H1 (cell line): ENCODE data around the gene FBLN2. TPM values are rescaled to one million over a fixed set of nuclear protein-coding genes. Genes with fewer than 3 reads are reported as not detected.

Experiments used
- CEBPB ChIP-seq: IDR thresholded peaks from 2 replicates; pipeline ENCODE4 v1.6.1; 2012; ENCODE audit warnings: low read depth, low read length
- EGR1 ChIP-seq: IDR thresholded peaks from 2 replicates; pipeline ENCODE4 v1.6.1; 2011; ENCODE audit warnings: low read depth, low read length, borderline replicate concordance
- HDAC2 ChIP-seq, 2 experiments: fragments of 300-600 bp in 1 of 2; sonication (generic) in 1 of 2; IDR thresholded peaks; 2 replicates each; pipeline ENCODE4 v1.6.1; 2011 to 2012; ENCODE audit warnings: low read depth in 2 of 2, low read length in 2 of 2, mild to moderate bottlenecking in 2 of 2, moderate library complexity in 2 of 2, borderline replicate concordance in 1 of 2, inconsistent platforms in 1 of 2
- HDAC6 ChIP-seq: IDR thresholded peaks from one replicate; pipeline ENCODE4 v1.7.1; 2012; ENCODE audit warnings: low read depth, mild to moderate bottlenecking, inconsistent platforms, low read length, moderate library complexity
- JUND ChIP-seq: IDR thresholded peaks from 2 replicates; pipeline ENCODE4 v1.6.1; 2011; ENCODE audit warnings: mild to moderate bottlenecking, improper control_type of control experiment, low read length
- MAX ChIP-seq: IDR thresholded peaks from 2 replicates; pipeline ENCODE4 v1.6.1; 2012; ENCODE audit warnings: inconsistent platforms
- POU5F1 ChIP-seq: IDR thresholded peaks from 2 replicates; pipeline ENCODE4 v1.6.1; 2011; ENCODE audit warnings: low read depth, mild to moderate bottlenecking, low read length, moderate library complexity
- TAF7 ChIP-seq: optimal IDR thresholded peaks from 2 replicates; pipeline ENCODE3; 2011; ENCODE audit warnings: low read depth, mild to moderate bottlenecking, inconsistent platforms, low read length, moderate library complexity, borderline replicate concordance
- polyA plus RNA-seq, 7 experiments: library from polyadenylated mRNA; depleted of rRNA in 3 of 7; stranded (reverse) in 5 of 7; unstranded in 2 of 7; fragments of >200 nt in 5 of 7; fragments of 200-250 nt in 2 of 7; gene quantifications; 1 replicate in 5 of 7; 2 replicates in 1 of 7; 4 replicates in 1 of 7; pipeline versions ENCODE4 v1.2.1 to v1.2.3, GENCODE V29; 2011 to 2013; ENCODE audit warnings: missing spikeins in 2 of 7, mixed read lengths in 2 of 7
- total RNA-seq: library from RNA; stranded (reverse); fragmentation: NEBNext Ultra II Directional; extraction: Animal tissue kit (Norgen Biotek cat#: 25700); gene quantifications from 2 replicates; pipeline ENCODE4 v1.2.1, GENCODE V29; 2021
- TF ChIP-seq, protein P1 (sequence below): fragments of 300-600 bp; sonication (generic); IDR thresholded peaks from 2 replicates; pipeline ENCODE4 v1.7.1; 2012; ENCODE audit warnings: low read length, moderate library complexity, mild to moderate bottlenecking, inconsistent platforms; ENCODE audit not compliant: insufficient replicate concordance

FBLN2 gene
- total and polyA plus RNA-seq, 2 of the 8 experiments (the other 6 are each of a cell fraction or from before 2014, with no cell fraction given): 17.4 to 24.2 TPM

DNA sequence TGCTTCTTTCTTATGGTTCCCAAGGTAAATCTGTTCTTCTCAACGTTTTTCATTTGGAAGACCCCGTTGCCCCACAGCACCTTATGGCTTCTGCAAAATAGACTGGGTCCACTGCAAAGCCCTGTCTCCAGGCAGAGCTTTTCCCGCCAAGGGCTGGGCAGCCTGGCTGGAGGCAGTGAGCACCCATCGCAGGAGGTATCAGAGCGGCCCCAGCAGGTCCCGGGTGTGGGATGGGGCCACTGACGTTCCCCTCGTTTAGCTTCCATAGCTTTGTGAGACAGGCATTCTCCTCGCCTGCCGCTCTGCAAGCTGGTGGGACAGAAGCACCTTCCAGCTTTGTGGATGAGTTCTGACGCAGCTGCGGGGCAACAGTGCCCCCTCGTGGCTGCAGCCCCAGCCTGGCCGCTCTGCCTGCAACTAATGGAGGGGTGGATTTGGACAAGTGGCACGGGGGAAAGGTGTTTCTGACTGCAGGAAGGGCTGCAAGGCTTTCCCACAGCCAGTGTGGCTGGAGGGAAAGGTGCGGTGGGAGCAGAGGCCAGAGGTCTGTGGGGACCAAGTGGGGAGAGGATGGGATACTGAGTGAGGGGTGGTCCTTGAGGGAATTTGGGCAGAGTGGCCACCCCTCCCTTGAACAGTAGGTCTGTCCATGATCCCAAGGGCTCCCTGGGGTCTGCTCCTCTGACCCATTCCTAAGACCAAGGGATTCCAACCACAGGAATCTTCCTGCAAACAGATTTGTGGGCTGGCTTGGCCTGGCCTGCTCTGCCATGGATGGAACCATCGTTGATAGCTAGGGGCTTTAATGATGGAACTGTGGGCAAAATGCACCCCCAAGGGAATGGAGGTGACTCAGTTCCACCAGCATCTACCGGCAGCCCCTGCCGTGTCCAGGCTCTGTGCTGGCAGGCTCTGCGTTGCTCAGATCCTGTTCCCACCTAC is 99.4 kb downstream of the FBLN2 start (continued):
- TF ChIP-seq, protein P1, sequence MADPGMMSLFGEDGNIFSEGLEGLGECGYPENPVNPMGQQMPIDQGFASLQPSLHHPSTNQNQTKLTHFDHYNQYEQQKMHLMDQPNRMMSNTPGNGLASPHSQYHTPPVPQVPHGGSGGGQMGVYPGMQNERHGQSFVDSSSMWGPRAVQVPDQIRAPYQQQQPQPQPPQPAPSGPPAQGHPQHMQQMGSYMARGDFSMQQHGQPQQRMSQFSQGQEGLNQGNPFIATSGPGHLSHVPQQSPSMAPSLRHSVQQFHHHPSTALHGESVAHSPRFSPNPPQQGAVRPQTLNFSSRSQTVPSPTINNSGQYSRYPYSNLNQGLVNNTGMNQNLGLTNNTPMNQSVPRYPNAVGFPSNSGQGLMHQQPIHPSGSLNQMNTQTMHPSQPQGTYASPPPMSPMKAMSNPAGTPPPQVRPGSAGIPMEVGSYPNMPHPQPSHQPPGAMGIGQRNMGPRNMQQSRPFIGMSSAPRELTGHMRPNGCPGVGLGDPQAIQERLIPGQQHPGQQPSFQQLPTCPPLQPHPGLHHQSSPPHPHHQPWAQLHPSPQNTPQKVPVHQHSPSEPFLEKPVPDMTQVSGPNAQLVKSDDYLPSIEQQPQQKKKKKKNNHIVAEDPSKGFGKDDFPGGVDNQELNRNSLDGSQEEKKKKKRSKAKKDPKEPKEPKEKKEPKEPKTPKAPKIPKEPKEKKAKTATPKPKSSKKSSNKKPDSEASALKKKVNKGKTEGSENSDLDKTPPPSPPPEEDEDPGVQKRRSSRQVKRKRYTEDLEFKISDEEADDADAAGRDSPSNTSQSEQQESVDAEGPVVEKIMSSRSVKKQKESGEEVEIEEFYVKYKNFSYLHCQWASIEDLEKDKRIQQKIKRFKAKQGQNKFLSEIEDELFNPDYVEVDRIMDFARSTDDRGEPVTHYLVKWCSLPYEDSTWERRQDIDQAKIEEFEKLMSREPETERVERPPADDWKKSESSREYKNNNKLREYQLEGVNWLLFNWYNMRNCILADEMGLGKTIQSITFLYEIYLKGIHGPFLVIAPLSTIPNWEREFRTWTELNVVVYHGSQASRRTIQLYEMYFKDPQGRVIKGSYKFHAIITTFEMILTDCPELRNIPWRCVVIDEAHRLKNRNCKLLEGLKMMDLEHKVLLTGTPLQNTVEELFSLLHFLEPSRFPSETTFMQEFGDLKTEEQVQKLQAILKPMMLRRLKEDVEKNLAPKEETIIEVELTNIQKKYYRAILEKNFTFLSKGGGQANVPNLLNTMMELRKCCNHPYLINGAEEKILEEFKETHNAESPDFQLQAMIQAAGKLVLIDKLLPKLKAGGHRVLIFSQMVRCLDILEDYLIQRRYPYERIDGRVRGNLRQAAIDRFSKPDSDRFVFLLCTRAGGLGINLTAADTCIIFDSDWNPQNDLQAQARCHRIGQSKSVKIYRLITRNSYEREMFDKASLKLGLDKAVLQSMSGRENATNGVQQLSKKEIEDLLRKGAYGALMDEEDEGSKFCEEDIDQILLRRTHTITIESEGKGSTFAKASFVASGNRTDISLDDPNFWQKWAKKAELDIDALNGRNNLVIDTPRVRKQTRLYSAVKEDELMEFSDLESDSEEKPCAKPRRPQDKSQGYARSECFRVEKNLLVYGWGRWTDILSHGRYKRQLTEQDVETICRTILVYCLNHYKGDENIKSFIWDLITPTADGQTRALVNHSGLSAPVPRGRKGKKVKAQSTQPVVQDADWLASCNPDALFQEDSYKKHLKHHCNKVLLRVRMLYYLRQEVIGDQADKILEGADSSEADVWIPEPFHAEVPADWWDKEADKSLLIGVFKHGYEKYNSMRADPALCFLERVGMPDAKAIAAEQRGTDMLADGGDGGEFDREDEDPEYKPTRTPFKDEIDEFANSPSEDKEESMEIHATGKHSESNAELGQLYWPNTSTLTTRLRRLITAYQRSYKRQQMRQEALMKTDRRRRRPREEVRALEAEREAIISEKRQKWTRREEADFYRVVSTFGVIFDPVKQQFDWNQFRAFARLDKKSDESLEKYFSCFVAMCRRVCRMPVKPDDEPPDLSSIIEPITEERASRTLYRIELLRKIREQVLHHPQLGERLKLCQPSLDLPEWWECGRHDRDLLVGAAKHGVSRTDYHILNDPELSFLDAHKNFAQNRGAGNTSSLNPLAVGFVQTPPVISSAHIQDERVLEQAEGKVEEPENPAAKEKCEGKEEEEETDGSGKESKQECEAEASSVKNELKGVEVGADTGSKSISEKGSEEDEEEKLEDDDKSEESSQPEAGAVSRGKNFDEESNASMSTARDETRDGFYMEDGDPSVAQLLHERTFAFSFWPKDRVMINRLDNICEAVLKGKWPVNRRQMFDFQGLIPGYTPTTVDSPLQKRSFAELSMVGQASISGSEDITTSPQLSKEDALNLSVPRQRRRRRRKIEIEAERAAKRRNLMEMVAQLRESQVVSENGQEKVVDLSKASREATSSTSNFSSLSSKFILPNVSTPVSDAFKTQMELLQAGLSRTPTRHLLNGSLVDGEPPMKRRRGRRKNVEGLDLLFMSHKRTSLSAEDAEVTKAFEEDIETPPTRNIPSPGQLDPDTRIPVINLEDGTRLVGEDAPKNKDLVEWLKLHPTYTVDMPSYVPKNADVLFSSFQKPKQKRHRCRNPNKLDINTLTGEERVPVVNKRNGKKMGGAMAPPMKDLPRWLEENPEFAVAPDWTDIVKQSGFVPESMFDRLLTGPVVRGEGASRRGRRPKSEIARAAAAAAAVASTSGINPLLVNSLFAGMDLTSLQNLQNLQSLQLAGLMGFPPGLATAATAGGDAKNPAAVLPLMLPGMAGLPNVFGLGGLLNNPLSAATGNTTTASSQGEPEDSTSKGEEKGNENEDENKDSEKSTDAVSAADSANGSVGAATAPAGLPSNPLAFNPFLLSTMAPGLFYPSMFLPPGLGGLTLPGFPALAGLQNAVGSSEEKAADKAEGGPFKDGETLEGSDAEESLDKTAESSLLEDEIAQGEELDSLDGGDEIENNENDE: no peak
- peak; percentile 98 for TF ChIP-seq JUND
- TF ChIP-seq EGR1: peak; percentile 74
- TF ChIP-seq TAF7: no peak
- no peak for TF ChIP-seq POU5F1
- no peak for TF ChIP-seq HDAC2 (IDR thresholded peaks at IDR 0.05; ENCODE audit: borderline replicate concordance in 1 of 2, low read depth in 2 of 2, low read length in 2 of 2)
- no peak for TF ChIP-seq CEBPB
- no peak for TF ChIP-seq HDAC6
- TF ChIP-seq MAX: peak; percentile 57
